Measurements from ENCODE around the gene PTPRN2. TPM values are rescaled to one million over a fixed set of nuclear protein-coding genes. Genes with fewer than 3 reads are reported as not detected.

The PTPRN2 gene
- total and polyA plus RNA-seq, 2 donors (not counting 3 experiments of a cell fraction or from before 2014, with no cell fraction given), result 0.62 to 0.88 TPM

- no peaks in the 10 kb centered on the region for H3K36me3 ChIP-seq (ENCODE audit: control insufficient read depth in 2 of 2, extremely low read depth in 1 of 2, insufficient read depth in 2 of 2, low read length in 2 of 2)
Measured at GRCh38 chr7:158401295-158401694, 186.3 kb downstream of the PTPRN2 start.

GRCh38 chr7:158400601-158401225 is 186.9 kb downstream of the PTPRN2 start:
- H4K20me1 ChIP-seq (replicated peaks; ENCODE audit: control insufficient read depth, extremely low read depth, insufficient read depth, low read length), result no peaks in the 10 kb centered on the region
- H3K9me3 ChIP-seq (replicated peaks; ENCODE audit: control insufficient read depth, insufficient read depth, low read length), result peaks cover 2% of the 10 kb centered on the region
- H3K4me2 ChIP-seq (ENCODE audit: insufficient read depth, low read length), result no peak overlapping the region
- no peaks in the 10 kb centered on the region for H3K9me1 ChIP-seq (replicated peaks; ENCODE audit: control insufficient read depth, extremely low read depth, insufficient read depth, low read length)
- dilution Hi-C loops (cut with MboI; ENCODE audit: extremely low pct_ligation_motif_present, low sequenced_read_pairs) (no loop called here), intact Hi-C loops (cut with micrococcal nuclease) (no loop called here)
- BruUV-seq (replicated peaks), result no TSS peak
- H3K79me2 ChIP-seq (ENCODE audit: control insufficient read depth, insufficient read depth, low read length), result no peaks in the 10 kb centered on the region
- no peaks in the 10 kb centered on the region for H3K27me3 ChIP-seq (ENCODE audit: control insufficient read depth in 2 of 2, insufficient read depth in 2 of 2, low read length in 2 of 2)
- no peaks in the 10 kb centered on the region for H3K4me1 ChIP-seq (ENCODE audit: control insufficient read depth, extremely low read depth, insufficient read depth, low read length)
- no peak for TF ChIP-seq FOS (IDR thresholded peaks at IDR 0.05; ENCODE audit: borderline replicate concordance, insufficient read depth, low read length)
- no peak for TF ChIP-seq GATA2 (IDR thresholded peaks at IDR 0.05; ENCODE audit: insufficient read depth, insufficient read length, low read depth, low read length)
- no peak for TF ChIP-seq POLR2A (IDR thresholded peaks at IDR 0.05; ENCODE audit: low read depth, low read length)
- TF ChIP-seq MYC (IDR thresholded peaks at IDR 0.05; ENCODE audit: low read depth, low read length), result no peak
- TF ChIP-seq EZH2 (IDR thresholded peaks at IDR 0.05; ENCODE audit: borderline replicate concordance, low read depth, low read length, severe bottlenecking), result no peak
- TF ChIP-seq JUN (IDR thresholded peaks at IDR 0.05; ENCODE audit: borderline replicate concordance, insufficient read depth, insufficient read length, low read depth), result no peak
- no peak for TF ChIP-seq POLR2AphosphoS5 (IDR thresholded peaks at IDR 0.05; ENCODE audit: insufficient read depth, low read depth, low read length)
- TF ChIP-seq, protein P1, sequence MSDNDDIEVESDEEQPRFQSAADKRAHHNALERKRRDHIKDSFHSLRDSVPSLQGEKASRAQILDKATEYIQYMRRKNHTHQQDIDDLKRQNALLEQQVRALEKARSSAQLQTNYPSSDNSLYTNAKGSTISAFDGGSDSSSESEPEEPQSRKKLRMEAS (IDR thresholded peaks at IDR 0.05; ENCODE audit: insufficient read depth, insufficient read length), result no peak
- TF ChIP-seq, protein P2, sequence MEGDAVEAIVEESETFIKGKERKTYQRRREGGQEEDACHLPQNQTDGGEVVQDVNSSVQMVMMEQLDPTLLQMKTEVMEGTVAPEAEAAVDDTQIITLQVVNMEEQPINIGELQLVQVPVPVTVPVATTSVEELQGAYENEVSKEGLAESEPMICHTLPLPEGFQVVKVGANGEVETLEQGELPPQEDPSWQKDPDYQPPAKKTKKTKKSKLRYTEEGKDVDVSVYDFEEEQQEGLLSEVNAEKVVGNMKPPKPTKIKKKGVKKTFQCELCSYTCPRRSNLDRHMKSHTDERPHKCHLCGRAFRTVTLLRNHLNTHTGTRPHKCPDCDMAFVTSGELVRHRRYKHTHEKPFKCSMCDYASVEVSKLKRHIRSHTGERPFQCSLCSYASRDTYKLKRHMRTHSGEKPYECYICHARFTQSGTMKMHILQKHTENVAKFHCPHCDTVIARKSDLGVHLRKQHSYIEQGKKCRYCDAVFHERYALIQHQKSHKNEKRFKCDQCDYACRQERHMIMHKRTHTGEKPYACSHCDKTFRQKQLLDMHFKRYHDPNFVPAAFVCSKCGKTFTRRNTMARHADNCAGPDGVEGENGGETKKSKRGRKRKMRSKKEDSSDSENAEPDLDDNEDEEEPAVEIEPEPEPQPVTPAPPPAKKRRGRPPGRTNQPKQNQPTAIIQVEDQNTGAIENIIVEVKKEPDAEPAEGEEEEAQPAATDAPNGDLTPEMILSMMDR (IDR thresholded peaks at IDR 0.05; ENCODE audit: extremely low read depth in 1 of 2, insufficient read depth in 1 of 2, low read depth in 1 of 2, low read length in 2 of 2), result no peak
- ChIA-PET POLR2A (no interaction called here), CTCF (no interaction called here)
- no peak overlapping the region for H3K9ac ChIP-seq (replicated peaks; ENCODE audit: extremely low read depth, insufficient read depth, low read length)
- DNase-seq (ENCODE audit: low read depth, low spot score) (no peak), FAIRE-seq (no peak)
- no peak overlapping the region for H3K27ac ChIP-seq (ENCODE audit: insufficient read depth, low read depth, low read length)
- no peak overlapping the region for H2AFZ ChIP-seq (ENCODE audit: low read depth, low read length)
- H3K36me3 ChIP-seq (ENCODE audit: control insufficient read depth in 2 of 2, extremely low read depth in 1 of 2, insufficient read depth in 2 of 2, low read length in 2 of 2), result no peaks in the 10 kb centered on the region
- H3K4me3 ChIP-seq (replicated peaks in 1 of 3; ENCODE audit: insufficient read depth in 1 of 3, low read depth in 1 of 3, low read length in 3 of 3), result no peak overlapping the region

More at GRCh38 chr7:158401295-158401694, 186.3 kb downstream of the PTPRN2 start:
- Histone ChIP-seq H3K9ac (replicated peaks; ENCODE audit: extremely low read depth, insufficient read depth, low read length) (no peak overlapping the region), H3K27ac (ENCODE audit: insufficient read depth, low read depth, low read length) (no peak overlapping the region), H2AFZ (ENCODE audit: low read depth, low read length) (no peak overlapping the region), H3K4me3 (replicated peaks in 1 of 3; ENCODE audit: insufficient read depth in 1 of 3, low read depth in 1 of 3, low read length in 3 of 3) (no peak overlapping the region), H3K4me1 (ENCODE audit: control insufficient read depth, extremely low read depth, insufficient read depth, low read length) (no peaks in the 10 kb centered on the region), H3K79me2 (ENCODE audit: control insufficient read depth, insufficient read depth, low read length) (no peaks in the 10 kb centered on the region), H4K20me1 (replicated peaks; ENCODE audit: control insufficient read depth, extremely low read depth, insufficient read depth, low read length) (no peaks in the 10 kb centered on the region), H3K27me3 (ENCODE audit: control insufficient read depth in 2 of 2, insufficient read depth in 2 of 2, low read length in 2 of 2) (no peaks in the 10 kb centered on the region), H3K9me3 (replicated peaks; ENCODE audit: control insufficient read depth, insufficient read depth, low read length) (peaks cover 2% of the 10 kb centered on the region), H3K4me2 (ENCODE audit: insufficient read depth, low read length) (no peak overlapping the region), H3K9me1 (replicated peaks; ENCODE audit: control insufficient read depth, extremely low read depth, insufficient read depth, low read length) (no peaks in the 10 kb centered on the region)
- dilution Hi-C loops (cut with MboI; ENCODE audit: extremely low pct_ligation_motif_present, low sequenced_read_pairs), result no loop called here
- POLR2A ChIA-PET, result no interaction called here
- CTCF ChIA-PET, result no interaction called here
- TF ChIP-seq MYC (IDR thresholded peaks at IDR 0.05; ENCODE audit: low read depth, low read length), result no peak
- no peak for DNase-seq (ENCODE audit: low read depth, low spot score)
- FAIRE-seq, result no peak
- BruUV-seq (replicated peaks), result no TSS peak
- intact Hi-C loops (cut with micrococcal nuclease), result no loop called here

Measured in endothelial cell of umbilical vein (primary cell).